ENCODE data around the gene TMCC1.

Gene TMCC1

GRCh38 chr3:129622226-129622874 is 271.2 kb downstream of the TMCC1 start:
- H3K4me1 Mint-ChIP-seq, result peaks cover 12% of the 10 kb centered on the region
- H3K4me3 Mint-ChIP-seq, result no peak overlapping the region
- ATAC-seq (replicated peaks; ENCODE audit: extremely low read depth, poor library complexity, severe bottlenecking) (no peak), DNase-seq (ENCODE audit: low spot score in 2 of 2) (no peak)
- no peak overlapping the region for H3K27ac Mint-ChIP-seq (ENCODE audit: low read depth)
- no peaks in the 10 kb centered on the region for H3K27me3 Mint-ChIP-seq
- H3K9me3 Mint-ChIP-seq, result no peaks in the 10 kb centered on the region
- H3K36me3 Mint-ChIP-seq (ENCODE audit: insufficient read depth), result no peaks in the 10 kb centered on the region

- Mint-ChIP-seq H3K36me3 (ENCODE audit: insufficient read depth) (no peaks in the 10 kb centered on the region), H3K9me3 (no peaks in the 10 kb centered on the region), H3K4me3 (no peak overlapping the region), H3K27ac (ENCODE audit: low read depth) (no peak overlapping the region), H3K27me3 (no peaks in the 10 kb centered on the region), H3K4me1 (peaks cover 14% of the 10 kb centered on the region)
- ATAC-seq (replicated peaks; ENCODE audit: extremely low read depth, poor library complexity, severe bottlenecking) (no peak), DNase-seq (ENCODE audit: low spot score in 2 of 2) (no peak)
Observed at GRCh38 chr3:129621626-129622225, 271.8 kb downstream of the TMCC1 start.

- Mint-ChIP-seq H3K27me3 (no peaks in the 10 kb centered on the region), H3K27ac (ENCODE audit: low read depth) (no peak overlapping the region), H3K4me1 (peaks cover 14% of the 10 kb centered on the region), H3K4me3 (no peak overlapping the region), H3K36me3 (ENCODE audit: insufficient read depth) (no peaks in the 10 kb centered on the region), H3K9me3 (no peaks in the 10 kb centered on the region)
- no peak for ATAC-seq (replicated peaks; ENCODE audit: extremely low read depth, poor library complexity, severe bottlenecking)
- DNase-seq (ENCODE audit: low spot score in 2 of 2), result no peak
Observed at GRCh38 chr3:129620828-129621559, 272.5 kb downstream of the TMCC1 start.

- H3K9me3 Mint-ChIP-seq, result no peaks in the 10 kb centered on the region
- no peaks in the 10 kb centered on the region for H3K36me3 Mint-ChIP-seq (ENCODE audit: insufficient read depth)
- no peaks in the 10 kb centered on the region for H3K27me3 Mint-ChIP-seq
- H3K4me1 Mint-ChIP-seq, result peaks cover 23% of the 10 kb centered on the region
- DNase-seq (ENCODE audit: low spot score in 2 of 2) (no peak), ATAC-seq (replicated peaks; ENCODE audit: extremely low read depth, poor library complexity, severe bottlenecking) (no peak)
- no peak overlapping the region for H3K27ac Mint-ChIP-seq (ENCODE audit: low read depth)
- H3K4me3 Mint-ChIP-seq, result no peak overlapping the region
Observed at GRCh38 chr3:129619726-129620162, 273.8 kb downstream of the TMCC1 start.

GRCh38 chr3:129618901-129619671 is 274.4 kb downstream of the TMCC1 start:
- ATAC-seq (replicated peaks; ENCODE audit: extremely low read depth, poor library complexity, severe bottlenecking), result no peak
- Mint-ChIP-seq H3K36me3 (ENCODE audit: insufficient read depth) (no peaks in the 10 kb centered on the region), H3K27me3 (no peaks in the 10 kb centered on the region)

GRCh38 chr3:129618186-129618820 is 275.2 kb downstream of the TMCC1 start:
- H3K27ac Mint-ChIP-seq (ENCODE audit: low read depth), result no peak overlapping the region
- no peaks in the 10 kb centered on the region for H3K36me3 Mint-ChIP-seq (ENCODE audit: insufficient read depth)
- no peak for ATAC-seq (replicated peaks; ENCODE audit: extremely low read depth, poor library complexity, severe bottlenecking)

More at GRCh38 chr3:129618901-129619671, 274.4 kb downstream of the TMCC1 start:
- no peaks in the 10 kb centered on the region for H3K9me3 Mint-ChIP-seq
- peaks cover 23% of the 10 kb centered on the region for H3K4me1 Mint-ChIP-seq
- peak overlapping the region; percentile 5 for H3K4me3 Mint-ChIP-seq
- DNase-seq (ENCODE audit: low spot score in 2 of 2), result no peak
- H3K27ac Mint-ChIP-seq (ENCODE audit: low read depth), result no peak overlapping the region

GRCh38 chr3:129617381-129618185 is 275.9 kb downstream of the TMCC1 start:
- H3K9me3 Mint-ChIP-seq, result no peaks in the 10 kb centered on the region
- ATAC-seq (replicated peaks; ENCODE audit: extremely low read depth, poor library complexity, severe bottlenecking) (no peak), DNase-seq (ENCODE audit: low spot score in 2 of 2) (no peak)
- no peaks in the 10 kb centered on the region for H3K27me3 Mint-ChIP-seq
- peaks cover 1% of the 10 kb centered on the region for H3K36me3 Mint-ChIP-seq (ENCODE audit: insufficient read depth)
- no peak overlapping the region for H3K27ac Mint-ChIP-seq (ENCODE audit: low read depth)
- no peak overlapping the region for H3K4me3 Mint-ChIP-seq
- peaks cover 23% of the 10 kb centered on the region for H3K4me1 Mint-ChIP-seq

More at GRCh38 chr3:129618186-129618820, 275.2 kb downstream of the TMCC1 start:
- no peaks in the 10 kb centered on the region for H3K9me3 Mint-ChIP-seq
- H3K27me3 Mint-ChIP-seq, result no peaks in the 10 kb centered on the region
- H3K4me1 Mint-ChIP-seq, result peaks cover 23% of the 10 kb centered on the region
- peak overlapping the region; percentile 5 for H3K4me3 Mint-ChIP-seq
- DNase-seq (ENCODE audit: low spot score in 2 of 2), result no peak

- no peak for DNase-seq (ENCODE audit: low spot score in 2 of 2)
- H3K27ac Mint-ChIP-seq (ENCODE audit: low read depth), result no peak overlapping the region
- peaks cover 1% of the 10 kb centered on the region for H3K36me3 Mint-ChIP-seq (ENCODE audit: insufficient read depth)
- H3K9me3 Mint-ChIP-seq, result no peaks in the 10 kb centered on the region
- peaks cover 23% of the 10 kb centered on the region for H3K4me1 Mint-ChIP-seq
- no peak overlapping the region for H3K4me3 Mint-ChIP-seq
- ATAC-seq (replicated peaks; ENCODE audit: extremely low read depth, poor library complexity, severe bottlenecking), result no peak
- H3K27me3 Mint-ChIP-seq, result no peaks in the 10 kb centered on the region
Observed at GRCh38 chr3:129616713-129617112, 276.8 kb downstream of the TMCC1 start.

- H3K36me3 Mint-ChIP-seq (ENCODE audit: insufficient read depth), result peaks cover 1% of the 10 kb centered on the region
Observed at GRCh38 chr3:129616291-129616690, 277.2 kb downstream of the TMCC1 start.

GRCh38 chr3:129615751-129616281 is 277.7 kb downstream of the TMCC1 start:
- H3K36me3 Mint-ChIP-seq (ENCODE audit: insufficient read depth), result peaks cover 1% of the 10 kb centered on the region
- no peak overlapping the region for H3K27ac Mint-ChIP-seq (ENCODE audit: low read depth)
- no peaks in the 10 kb centered on the region for H3K27me3 Mint-ChIP-seq
- H3K9me3 Mint-ChIP-seq, result no peaks in the 10 kb centered on the region
- ATAC-seq (replicated peaks; ENCODE audit: extremely low read depth, poor library complexity, severe bottlenecking), result no peak
- peaks cover 23% of the 10 kb centered on the region for H3K4me1 Mint-ChIP-seq
- no peak overlapping the region for H3K4me3 Mint-ChIP-seq
- DNase-seq (ENCODE audit: low spot score in 2 of 2), result no peak

More at GRCh38 chr3:129616291-129616690, 277.2 kb downstream of the TMCC1 start:
- no peak overlapping the region for H3K4me3 Mint-ChIP-seq
- H3K27me3 Mint-ChIP-seq, result no peaks in the 10 kb centered on the region
- no peaks in the 10 kb centered on the region for H3K9me3 Mint-ChIP-seq
- peaks cover 23% of the 10 kb centered on the region for H3K4me1 Mint-ChIP-seq
- ATAC-seq (replicated peaks; ENCODE audit: extremely low read depth, poor library complexity, severe bottlenecking) (no peak), DNase-seq (ENCODE audit: low spot score in 2 of 2) (no peak)
- no peak overlapping the region for H3K27ac Mint-ChIP-seq (ENCODE audit: low read depth)

GRCh38 chr3:129614927-129615363 is 278.6 kb downstream of the TMCC1 start:
- Mint-ChIP-seq H3K4me3 (no peak overlapping the region), H3K27ac (ENCODE audit: low read depth) (no peak overlapping the region), H3K4me1 (peaks cover 23% of the 10 kb centered on the region), H3K36me3 (ENCODE audit: insufficient read depth) (peaks cover 1% of the 10 kb centered on the region), H3K27me3 (no peaks in the 10 kb centered on the region), H3K9me3 (no peaks in the 10 kb centered on the region)
- no peak for ATAC-seq (replicated peaks; ENCODE audit: extremely low read depth, poor library complexity, severe bottlenecking)
- DNase-seq (ENCODE audit: low spot score in 2 of 2), result no peak

All from central memory CD8-positive, alpha-beta T cell (primary cell).